ENCODE measurements around the gene TRMT2A. TPM values are rescaled to one million over a fixed set of nuclear protein-coding genes. Genes with fewer than 3 reads are reported as not detected.
A peak's percentile ranks its signal among the peaks of the same experiment; 100 is the strongest.

TRMT2A gene
- total RNA-seq, 2 experiments from 2014 or later = 97.5 to 118 TPM

GRCh38 chr22:20118300-20119020, 1.4 kb upstream of the TRMT2A start:
- Histone ChIP-seq H3K4me3 (ENCODE audit: low read depth, low read length, poor library complexity, severe bottlenecking) (peak overlapping the region; percentile 98), H2AFZ (ENCODE audit: low read length) (no peak overlapping the region), H3K4me2 (ENCODE audit: low read length) (peak overlapping the region; percentile 75), H3K4me1 (ENCODE audit: insufficient read depth, low read length, poor library complexity, severe bottlenecking) (peaks cover 25% of the 10 kb centered on the region), H4K20me1 (ENCODE audit: insufficient read depth, low read length) (peaks cover 14% of the 10 kb centered on the region; the same call in 1 of the 2 replicates), H3K27ac (ENCODE audit: low read depth, low read length, poor library complexity, severe bottlenecking) (peak overlapping the region; percentile 74), H3K9me3 (ENCODE audit: low read length) (no peaks in the 10 kb centered on the region), H3K36me3 (ENCODE audit: insufficient read depth, low read length) (peaks cover 83% of the 10 kb centered on the region), H3K79me2 (ENCODE audit: insufficient read depth, low read depth, low read length) (peaks cover 71% of the 10 kb centered on the region), H3K9me2 (ENCODE audit: insufficient read depth, low read length) (no peaks in the 10 kb centered on the region)
- DNase-seq (ENCODE audit: low spot score) = no peak
- TSS peak; percentile 82 for BruUV-seq (replicated peaks)
- CTCF ChIA-PET (ENCODE audit: unreplicated experiment) = no interaction called here
- POLR2A ChIA-PET = no interaction called here
- intact Hi-C loops (cut with micrococcal nuclease; ENCODE audit: unreplicated experiment) = no loop called here
- no peak for TF ChIP-seq CTCF (conservative IDR thresholded peaks at IDR 0.05; ENCODE audit: low read length)
- no peak for TF ChIP-seq EZH2phosphoT487 (IDR thresholded peaks at IDR 0.05; ENCODE audit: borderline replicate concordance, low read depth, low read length)

- H3K79me2 ChIP-seq (ENCODE audit: insufficient read depth, low read depth, low read length) = peaks cover 70% of the 10 kb centered on the region
- intact Hi-C loops (cut with micrococcal nuclease; ENCODE audit: unreplicated experiment) = loop anchor here (1.0 kb wide), 2 partner anchors 37 to 88 kb away; partner anchors contain the start of gene DGCR8
- POLR2A ChIA-PET = no interaction called here
- H4K20me1 ChIP-seq (ENCODE audit: insufficient read depth, low read length) = peaks cover 14% of the 10 kb centered on the region; the same call in 1 of the 2 replicates
- no peak for TF ChIP-seq EZH2phosphoT487 (IDR thresholded peaks at IDR 0.05; ENCODE audit: borderline replicate concordance, low read depth, low read length)
- no peak for TF ChIP-seq CTCF (conservative IDR thresholded peaks at IDR 0.05; ENCODE audit: low read length)
- CTCF ChIA-PET (ENCODE audit: unreplicated experiment) = no interaction called here
- DNase-seq (ENCODE audit: low spot score) = peak; percentile 54
- peak overlapping the region; percentile 75 for H3K4me2 ChIP-seq (ENCODE audit: low read length)
- no peaks in the 10 kb centered on the region for H3K9me3 ChIP-seq (ENCODE audit: low read length)
- H3K27ac ChIP-seq (ENCODE audit: low read depth, low read length, poor library complexity, severe bottlenecking) = peak overlapping the region; percentile 74
- H3K36me3 ChIP-seq (ENCODE audit: insufficient read depth, low read length) = peaks cover 83% of the 10 kb centered on the region
- H2AFZ ChIP-seq (ENCODE audit: low read length) = no peak overlapping the region
- BruUV-seq (replicated peaks) = no TSS peak
- H3K4me1 ChIP-seq (ENCODE audit: insufficient read depth, low read length, poor library complexity, severe bottlenecking) = peaks cover 25% of the 10 kb centered on the region
- peak overlapping the region; percentile 98 for H3K4me3 ChIP-seq (ENCODE audit: low read depth, low read length, poor library complexity, severe bottlenecking)
- H3K9me2 ChIP-seq (ENCODE audit: insufficient read depth, low read length) = no peaks in the 10 kb centered on the region
Observed at GRCh38 chr22:20117633-20118299, 740 bp upstream of the TRMT2A start.

Data from OCI-LY7 (cell line).